ENCODE results near the gene SLC35F1.

DNA sequence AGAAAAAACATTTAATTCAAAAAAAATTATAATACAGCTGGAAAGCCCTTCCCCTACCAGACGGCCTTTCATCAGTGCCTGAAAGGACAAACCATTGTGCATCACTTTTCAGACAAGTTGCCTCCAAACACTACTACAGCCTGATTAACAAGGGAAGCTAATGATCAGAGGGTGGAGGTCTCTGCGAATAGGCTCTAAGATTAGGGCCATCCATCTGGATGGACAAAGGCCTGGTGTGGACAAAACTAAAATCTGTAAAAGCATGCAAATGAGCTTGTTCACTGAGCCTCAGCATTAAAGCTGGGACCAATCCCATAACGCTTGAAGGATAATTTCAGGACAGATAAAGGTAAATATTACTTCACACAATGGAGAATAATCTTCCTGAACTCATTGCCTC lies 412.4 kb downstream of the SLC35F1 start:
- TF ChIP-seq, protein P1, sequence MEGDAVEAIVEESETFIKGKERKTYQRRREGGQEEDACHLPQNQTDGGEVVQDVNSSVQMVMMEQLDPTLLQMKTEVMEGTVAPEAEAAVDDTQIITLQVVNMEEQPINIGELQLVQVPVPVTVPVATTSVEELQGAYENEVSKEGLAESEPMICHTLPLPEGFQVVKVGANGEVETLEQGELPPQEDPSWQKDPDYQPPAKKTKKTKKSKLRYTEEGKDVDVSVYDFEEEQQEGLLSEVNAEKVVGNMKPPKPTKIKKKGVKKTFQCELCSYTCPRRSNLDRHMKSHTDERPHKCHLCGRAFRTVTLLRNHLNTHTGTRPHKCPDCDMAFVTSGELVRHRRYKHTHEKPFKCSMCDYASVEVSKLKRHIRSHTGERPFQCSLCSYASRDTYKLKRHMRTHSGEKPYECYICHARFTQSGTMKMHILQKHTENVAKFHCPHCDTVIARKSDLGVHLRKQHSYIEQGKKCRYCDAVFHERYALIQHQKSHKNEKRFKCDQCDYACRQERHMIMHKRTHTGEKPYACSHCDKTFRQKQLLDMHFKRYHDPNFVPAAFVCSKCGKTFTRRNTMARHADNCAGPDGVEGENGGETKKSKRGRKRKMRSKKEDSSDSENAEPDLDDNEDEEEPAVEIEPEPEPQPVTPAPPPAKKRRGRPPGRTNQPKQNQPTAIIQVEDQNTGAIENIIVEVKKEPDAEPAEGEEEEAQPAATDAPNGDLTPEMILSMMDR (IDR thresholded peaks at IDR 0.05), result no peak
- no peak for TF ChIP-seq POLR2A (IDR thresholded peaks at IDR 0.05)

All from lower leg skin (tissue), 3 donors.